Measurements from ENCODE around the gene TCEANC2.
"Not testable (repeated sequence)": the region's sequence is repeated elsewhere in the genome, so short reads cannot be mapped to it uniquely, and the experiment has no call there.

Gene TCEANC2

GRCh38 chr1:54052934-54053744 lies at the start of gene TCEANC2, which contains the start of gene TMEM59:
Gene TCEANC2 (plus strand): TSS chr1:54053608. CDS start chr1:54054423, 815 bp downstream.
Gene TMEM59 (minus strand): TSS chr1:54053204. CDS start chr1:54053188, 16 bp downstream.
- Mint-ChIP-seq H3K4me3 (no peak within 1 kb of the TSS), H3K27me3 (no peaks in the 10 kb centered on the region), H3K4me1 (peaks cover 28% of the 10 kb centered on the region), H3K27ac (no peak within 1 kb of the TSS), H3K36me3 (peaks cover 11% of the 10 kb centered on the region), H3K9me3 (no peaks in the 10 kb centered on the region)
- peak; percentile 89 to 98 for DNase-seq (ENCODE audit: low spot score in 2 of 2)
- peak; percentile 87 for ATAC-seq (ENCODE audit: low read depth)

- not testable (repeated sequence) for H3K27me3 Mint-ChIP-seq; H3K27ac Mint-ChIP-seq; DNase-seq (ENCODE audit: low spot score in 2 of 2); H3K4me1 Mint-ChIP-seq; H3K36me3 Mint-ChIP-seq; H3K4me3 Mint-ChIP-seq; ATAC-seq (ENCODE audit: low read depth); H3K9me3 Mint-ChIP-seq
These were observed 49.5 kb upstream of the TCEANC2 start for GRCh38 chr1:54003750-54004480.

- H3K27ac Mint-ChIP-seq: no peak overlapping the region
- H3K4me1 Mint-ChIP-seq: no peaks in the 10 kb centered on the region
- DNase-seq (ENCODE audit: low spot score in 2 of 2): no peak
- H3K4me3 Mint-ChIP-seq: no peak overlapping the region
- H3K36me3 Mint-ChIP-seq: no peaks in the 10 kb centered on the region
- ATAC-seq (ENCODE audit: low read depth): no peak
- peaks cover 2% of the 10 kb centered on the region for H3K27me3 Mint-ChIP-seq
- no peaks in the 10 kb centered on the region for H3K9me3 Mint-ChIP-seq
These were observed 48.8 kb upstream of the TCEANC2 start for GRCh38 chr1:54004481-54005049.

GRCh38 chr1:54006508-54006907 lies 46.9 kb upstream of the TCEANC2 start:
- no peak for ATAC-seq (ENCODE audit: low read depth)

DNA sequence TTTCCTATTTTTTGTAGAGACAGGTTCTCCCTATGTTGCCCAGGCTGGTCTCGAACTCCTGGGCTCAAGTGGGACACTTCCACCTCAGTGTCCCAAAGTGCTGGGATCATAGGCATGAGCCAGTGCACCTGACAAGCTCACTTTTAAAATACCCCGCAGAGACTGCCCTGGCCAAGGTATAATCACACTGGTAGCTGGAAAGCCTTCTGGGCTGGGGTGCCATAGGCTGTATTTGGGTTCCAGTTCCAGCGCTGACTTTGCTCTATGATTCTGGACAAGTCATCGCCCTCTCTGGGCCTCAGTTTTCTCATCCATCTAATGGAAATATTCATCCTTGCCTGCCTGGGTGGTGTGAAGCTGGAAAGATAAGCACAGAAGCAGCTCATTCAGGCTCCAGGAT lies 45.8 kb upstream of the TCEANC2 start:
- Mint-ChIP-seq H3K27me3 (peaks cover 9% of the 10 kb centered on the region), H3K4me3 (no peak overlapping the region), H3K4me1 (no peaks in the 10 kb centered on the region), H3K36me3 (no peaks in the 10 kb centered on the region), H3K9me3 (no peaks in the 10 kb centered on the region), H3K27ac (no peak overlapping the region)
- DNase-seq (ENCODE audit: low spot score in 2 of 2) (no peak), ATAC-seq (ENCODE audit: low read depth) (no peak)

More at GRCh38 chr1:54006508-54006907, 46.9 kb upstream of the TCEANC2 start:
- H3K9me3 Mint-ChIP-seq: no peaks in the 10 kb centered on the region
- H3K4me1 Mint-ChIP-seq: no peaks in the 10 kb centered on the region
- H3K27me3 Mint-ChIP-seq: peaks cover 5% of the 10 kb centered on the region
- DNase-seq (ENCODE audit: low spot score in 2 of 2): no peak
- H3K36me3 Mint-ChIP-seq: no peaks in the 10 kb centered on the region
- H3K27ac Mint-ChIP-seq: no peak overlapping the region
- no peak overlapping the region for H3K4me3 Mint-ChIP-seq

- Mint-ChIP-seq H3K4me1 (no peaks in the 10 kb centered on the region), H3K36me3 (no peaks in the 10 kb centered on the region), H3K9me3 (no peaks in the 10 kb centered on the region), H3K4me3 (no peak overlapping the region), H3K27me3 (peaks cover 15% of the 10 kb centered on the region), H3K27ac (no peak overlapping the region)
- DNase-seq (ENCODE audit: low spot score in 2 of 2) (no peak), ATAC-seq (ENCODE audit: low read depth) (no peak)
These were observed 44.5 kb upstream of the TCEANC2 start for GRCh38 chr1:54008876-54009275.

- no peaks in the 10 kb centered on the region for H3K4me1 Mint-ChIP-seq
- no peak overlapping the region for H3K27ac Mint-ChIP-seq
- no peak for DNase-seq (ENCODE audit: low spot score in 2 of 2)
- H3K36me3 Mint-ChIP-seq: no peaks in the 10 kb centered on the region
- no peaks in the 10 kb centered on the region for H3K9me3 Mint-ChIP-seq
- peaks cover 17% of the 10 kb centered on the region for H3K27me3 Mint-ChIP-seq
- ATAC-seq (ENCODE audit: low read depth): no peak
- no peak overlapping the region for H3K4me3 Mint-ChIP-seq
These were observed 44.0 kb upstream of the TCEANC2 start for GRCh38 chr1:54009406-54009805.

- H3K27me3 Mint-ChIP-seq: peaks cover 17% of the 10 kb centered on the region
- no peaks in the 10 kb centered on the region for H3K4me1 Mint-ChIP-seq
- no peak overlapping the region for H3K27ac Mint-ChIP-seq
- H3K36me3 Mint-ChIP-seq: no peaks in the 10 kb centered on the region
- no peak for DNase-seq (ENCODE audit: low spot score in 2 of 2)
- no peak for ATAC-seq (ENCODE audit: low read depth)
- no peak overlapping the region for H3K4me3 Mint-ChIP-seq
- H3K9me3 Mint-ChIP-seq: no peaks in the 10 kb centered on the region
These were observed 42.8 kb upstream of the TCEANC2 start for GRCh38 chr1:54010415-54011117.

DNA sequence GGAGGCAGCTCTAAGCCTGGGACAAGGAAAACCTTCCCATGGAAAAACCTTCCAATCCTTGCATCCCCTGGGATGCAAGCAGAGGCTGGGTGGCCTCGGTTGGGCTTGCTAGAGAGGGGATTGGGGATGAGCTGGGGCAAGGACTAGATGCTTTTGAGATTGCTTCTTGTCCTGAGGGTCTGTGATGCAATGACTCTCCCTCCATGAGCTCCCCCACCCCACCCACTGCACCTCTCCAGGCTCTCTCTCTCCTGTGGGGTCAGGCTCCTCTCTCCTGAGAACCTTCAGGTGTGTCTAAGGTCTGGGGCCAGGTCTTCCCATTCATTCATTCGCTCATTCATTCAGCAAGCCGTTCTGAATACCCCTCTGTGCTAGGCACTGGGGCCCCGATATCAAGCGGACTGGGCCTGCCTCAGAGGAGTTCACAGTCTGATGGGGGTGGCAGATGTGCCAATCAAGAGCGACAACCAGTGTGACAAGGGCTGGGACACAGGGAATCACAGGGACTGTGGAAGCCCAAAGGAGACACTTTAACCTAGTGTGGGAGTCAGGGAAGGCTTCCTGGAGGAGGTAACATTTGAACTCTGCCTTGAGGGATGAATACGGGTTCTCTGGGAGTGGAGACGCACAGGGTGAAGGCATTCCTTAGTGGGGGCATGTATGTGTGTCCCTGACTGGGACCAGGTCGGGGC lies 41.9 kb upstream of the TCEANC2 start:
- H3K4me1 Mint-ChIP-seq: no peaks in the 10 kb centered on the region
- H3K36me3 Mint-ChIP-seq: no peaks in the 10 kb centered on the region
- peaks cover 18% of the 10 kb centered on the region for H3K27me3 Mint-ChIP-seq
- no peak overlapping the region for H3K4me3 Mint-ChIP-seq
- no peak overlapping the region for H3K27ac Mint-ChIP-seq
- H3K9me3 Mint-ChIP-seq: no peaks in the 10 kb centered on the region
- ATAC-seq (ENCODE audit: low read depth) (no peak), DNase-seq (ENCODE audit: low spot score in 2 of 2) (no peak)

GRCh38 chr1:54012008-54012325 lies 41.4 kb upstream of the TCEANC2 start:
- DNase-seq (ENCODE audit: low spot score in 2 of 2) (no peak), ATAC-seq (ENCODE audit: low read depth) (no peak)
- H3K27ac Mint-ChIP-seq: no peak overlapping the region
- H3K36me3 Mint-ChIP-seq: no peaks in the 10 kb centered on the region
- no peaks in the 10 kb centered on the region for H3K4me1 Mint-ChIP-seq
- H3K4me3 Mint-ChIP-seq: no peak overlapping the region
- H3K9me3 Mint-ChIP-seq: no peaks in the 10 kb centered on the region
- peaks cover 18% of the 10 kb centered on the region for H3K27me3 Mint-ChIP-seq

DNA sequence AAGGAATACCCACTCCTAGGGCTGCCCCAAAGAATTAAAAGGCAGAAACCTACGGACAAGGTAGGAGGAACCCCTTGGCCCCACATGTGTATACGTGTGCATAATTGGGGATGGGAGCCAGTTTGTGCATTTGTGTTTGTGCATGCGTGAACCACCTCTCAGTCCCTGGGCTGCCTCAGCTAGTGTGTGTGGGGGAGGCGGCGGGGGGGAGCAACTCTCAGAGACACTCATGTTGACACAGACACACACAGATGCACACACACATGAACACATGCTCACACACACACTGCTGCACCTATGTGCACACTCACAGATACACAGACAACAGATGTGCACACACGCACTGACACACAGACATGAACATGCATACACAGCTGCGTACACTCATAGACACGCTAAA lies 40.5 kb upstream of the TCEANC2 start:
- Mint-ChIP-seq H3K4me3 (no peak overlapping the region), H3K4me1 (no peaks in the 10 kb centered on the region), H3K9me3 (no peaks in the 10 kb centered on the region), H3K27ac (no peak overlapping the region), H3K36me3 (no peaks in the 10 kb centered on the region), H3K27me3 (peaks cover 18% of the 10 kb centered on the region)
- DNase-seq (ENCODE audit: low spot score in 2 of 2): no peak
- no peak for ATAC-seq (ENCODE audit: low read depth)

- H3K4me1 Mint-ChIP-seq: no peaks in the 10 kb centered on the region
- H3K4me3 Mint-ChIP-seq: no peak overlapping the region
- H3K27ac Mint-ChIP-seq: no peak overlapping the region
- DNase-seq (ENCODE audit: low spot score in 2 of 2): no peak
- no peaks in the 10 kb centered on the region for H3K9me3 Mint-ChIP-seq
- peaks cover 18% of the 10 kb centered on the region for H3K27me3 Mint-ChIP-seq
- H3K36me3 Mint-ChIP-seq: no peaks in the 10 kb centered on the region
- no peak for ATAC-seq (ENCODE audit: low read depth)
These were observed 39.9 kb upstream of the TCEANC2 start for GRCh38 chr1:54013393-54014008.

DNA sequence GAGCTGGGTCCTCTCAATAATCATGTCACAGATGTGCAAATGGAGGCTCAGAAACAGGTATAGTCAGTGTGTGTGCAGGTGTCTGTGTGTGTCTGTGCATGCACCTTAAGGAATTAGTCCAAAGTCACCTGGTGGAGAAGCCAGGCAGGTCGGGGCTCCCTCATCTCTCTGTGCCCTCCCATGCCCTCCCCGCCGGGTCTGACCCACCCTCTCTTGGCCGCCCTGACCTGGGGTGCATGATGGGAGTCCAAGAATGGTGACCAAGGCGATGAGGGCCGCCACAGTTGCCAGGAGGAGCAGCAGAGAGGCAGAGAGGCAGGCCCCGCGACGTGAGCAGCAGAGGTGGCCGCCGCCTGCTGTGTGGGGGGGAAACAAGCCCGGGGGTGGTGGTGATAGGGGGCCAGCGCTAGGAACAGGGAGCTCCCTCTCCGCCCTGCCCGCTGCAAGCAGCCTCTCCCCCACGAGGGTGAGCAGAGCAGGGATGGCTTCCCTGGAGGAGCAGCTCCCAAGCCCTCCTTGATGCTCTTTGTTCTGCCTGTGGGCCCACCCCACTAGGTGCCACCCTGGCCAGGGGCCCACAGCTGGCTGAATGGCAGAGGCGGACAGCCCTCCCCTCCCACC lies 39.3 kb upstream of the TCEANC2 start:
- DNase-seq (ENCODE audit: low spot score in 2 of 2) (no peak), ATAC-seq (ENCODE audit: low read depth) (no peak)
- Mint-ChIP-seq H3K27me3 (peaks cover 18% of the 10 kb centered on the region), H3K4me1 (no peaks in the 10 kb centered on the region), H3K27ac (no peak overlapping the region), H3K36me3 (no peaks in the 10 kb centered on the region), H3K9me3 (no peaks in the 10 kb centered on the region), H3K4me3 (no peak overlapping the region)
